KOPT-K1 (cell line): Measurements from ENCODE around the gene FAM107A.

Experiments
- H3K27ac ChIP-seq: fragments of 200-600 bp; sonication (generic); 2 replicates; pipeline ENCODE4 v1.5.1; 2016; ENCODE audit warnings: antibody characterized with exemption, mild to moderate bottlenecking, low read depth, low read length; ENCODE audit not compliant: poor library complexity, severe bottlenecking
- H3K36me3 ChIP-seq: fragments of 200-600 bp; sonication (generic); 2 replicates; pipeline ENCODE4 v1.5.1; 2017; ENCODE audit warnings: antibody characterized with exemption, mild to moderate bottlenecking, low read length, moderate library complexity; ENCODE audit not compliant: insufficient read depth
- H3K9me3 ChIP-seq: fragments of 200-600 bp; sonication (generic); 2 replicates; pipeline ENCODE4 v1.5.1; 2017; ENCODE audit warnings: antibody characterized with exemption, low read length, mild to moderate bottlenecking; ENCODE audit not compliant: insufficient read depth, poor library complexity, severe bottlenecking

The FAM107A gene

GRCh38 chr3:58578873-58579272, 1.7 kb upstream of the FAM107A start:
- no peaks in the 10 kb centered on the region for H3K9me3 ChIP-seq
- no peaks in the 10 kb centered on the region for H3K36me3 ChIP-seq
- no peak overlapping the region for H3K27ac ChIP-seq

DNA sequence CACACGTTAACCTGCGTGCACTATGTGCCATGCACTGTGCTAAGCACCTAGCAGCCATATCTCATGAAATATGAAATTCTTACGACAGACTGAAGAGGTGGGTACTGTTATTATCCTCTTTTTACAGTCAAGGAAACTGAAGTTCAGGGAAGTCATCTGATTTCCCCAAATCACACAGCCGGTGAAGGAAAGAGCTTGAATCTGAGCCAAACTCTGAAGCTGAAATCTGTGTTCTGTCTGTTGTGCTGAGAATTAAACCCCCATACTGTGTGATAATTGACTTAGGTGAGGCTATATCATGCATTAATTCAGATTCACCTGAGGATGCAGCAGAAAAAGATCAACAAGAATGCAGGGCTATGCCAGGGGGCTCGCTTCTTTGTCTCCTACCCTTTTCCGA, 475 bp downstream of the FAM107A start:
- Histone ChIP-seq H3K27ac (no peak overlapping the region), H3K9me3 (no peaks in the 10 kb centered on the region), H3K36me3 (no peaks in the 10 kb centered on the region)

GRCh38 chr3:58575971-58576652, 1.1 kb downstream of the FAM107A start:
- Histone ChIP-seq H3K27ac (no peak overlapping the region), H3K36me3 (no peaks in the 10 kb centered on the region), H3K9me3 (no peaks in the 10 kb centered on the region)

- Histone ChIP-seq H3K36me3 (no peaks in the 10 kb centered on the region), H3K27ac (no peak overlapping the region), H3K9me3 (no peaks in the 10 kb centered on the region)
Measured at GRCh38 chr3:58574682-58575081, 2.5 kb downstream of the FAM107A start.

DNA sequence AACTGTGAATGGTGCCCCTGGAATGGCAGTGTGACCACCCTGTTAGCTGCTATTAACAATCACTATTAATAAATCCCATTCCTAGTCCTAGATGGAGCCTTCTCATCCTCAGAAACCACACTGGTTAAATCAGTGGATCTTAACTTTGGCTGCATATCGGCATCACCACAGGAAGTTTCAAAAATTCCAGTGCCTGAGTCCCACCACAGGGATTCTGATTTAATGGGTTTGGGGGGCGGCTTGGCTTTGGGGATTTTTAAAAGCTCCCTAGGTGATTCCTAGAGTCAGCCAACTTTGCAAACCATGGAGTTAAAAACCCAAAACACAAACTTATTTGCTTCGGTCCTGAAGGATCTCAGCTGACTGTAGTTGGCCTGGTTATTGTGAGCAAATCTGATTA, 3.1 kb downstream of the FAM107A start:
- Histone ChIP-seq H3K27ac (no peak overlapping the region), H3K36me3 (no peaks in the 10 kb centered on the region), H3K9me3 (no peaks in the 10 kb centered on the region)

- H3K9me3 ChIP-seq, result no peaks in the 10 kb centered on the region
Measured at GRCh38 chr3:58573640-58574039, 3.6 kb downstream of the FAM107A start.

DNA sequence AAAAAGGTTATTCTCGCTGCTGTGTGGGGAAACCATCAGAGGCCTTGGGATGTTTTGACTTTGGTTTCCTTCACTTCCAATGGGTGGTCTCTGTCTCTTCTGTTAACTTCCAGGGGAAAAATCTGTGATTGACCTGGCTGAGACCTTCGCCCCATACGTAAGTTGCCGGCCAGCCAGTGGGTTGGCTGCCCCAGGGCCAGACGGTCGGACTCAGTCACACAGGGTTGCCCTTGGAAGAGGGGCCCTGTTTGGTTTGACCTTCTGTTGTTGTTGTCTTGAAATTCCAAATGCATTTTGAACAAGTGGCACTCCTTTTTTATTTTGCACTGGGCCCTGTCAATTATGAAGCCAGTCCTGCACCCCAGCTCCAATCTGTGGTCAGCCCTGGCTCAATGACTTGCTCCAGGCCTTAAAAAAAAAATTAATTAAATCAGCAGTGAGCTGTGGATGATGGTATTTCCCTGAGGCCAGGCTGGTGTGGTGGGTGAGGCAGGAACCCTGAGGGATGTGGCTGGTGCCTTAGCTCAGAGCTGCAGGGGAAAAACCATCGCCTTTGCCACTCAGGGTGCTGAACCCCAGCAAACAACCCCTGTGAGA, 4.5 kb downstream of the FAM107A start:
- no peaks in the 10 kb centered on the region for H3K9me3 ChIP-seq
- H3K36me3 ChIP-seq, result no peaks in the 10 kb centered on the region
- no peak overlapping the region for H3K27ac ChIP-seq

More at GRCh38 chr3:58573640-58574039, 3.6 kb downstream of the FAM107A start:
- no peaks in the 10 kb centered on the region for H3K36me3 ChIP-seq
- no peak overlapping the region for H3K27ac ChIP-seq

- no peaks in the 10 kb centered on the region for H3K36me3 ChIP-seq
- H3K9me3 ChIP-seq, result no peaks in the 10 kb centered on the region
- H3K27ac ChIP-seq, result no peak overlapping the region
Measured at GRCh38 chr3:58572013-58572633, 5.1 kb downstream of the FAM107A start.

DNA sequence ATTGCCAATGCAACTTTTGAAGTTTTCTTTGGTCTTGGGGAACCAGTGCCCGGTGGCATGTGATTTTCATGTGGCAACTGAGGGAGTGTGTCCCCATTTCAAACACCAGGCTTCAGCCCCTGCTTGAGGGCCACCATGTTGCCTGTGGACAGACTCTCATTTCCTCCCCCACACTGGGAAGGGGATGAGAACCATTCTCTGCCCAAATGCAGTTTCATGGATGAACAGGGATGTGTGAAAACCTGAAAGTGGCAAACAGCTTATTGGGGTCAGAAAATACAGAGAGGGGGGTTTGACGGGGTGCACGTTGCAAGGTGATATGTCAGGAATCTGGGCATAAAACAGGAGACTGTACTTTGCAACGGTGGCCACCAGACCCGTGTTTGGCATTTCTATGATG, 6.3 kb downstream of the FAM107A start:
- Histone ChIP-seq H3K9me3 (no peaks in the 10 kb centered on the region), H3K36me3 (no peaks in the 10 kb centered on the region), H3K27ac (no peak overlapping the region)

- no peak overlapping the region for H3K27ac ChIP-seq
- H3K9me3 ChIP-seq, result no peaks in the 10 kb centered on the region
Measured at GRCh38 chr3:58569287-58570001, 7.7 kb downstream of the FAM107A start.

GRCh38 chr3:58568572-58569286, 8.5 kb downstream of the FAM107A start:
- no peaks in the 10 kb centered on the region for H3K36me3 ChIP-seq
- H3K27ac ChIP-seq, result no peak overlapping the region
- H3K9me3 ChIP-seq, result no peaks in the 10 kb centered on the region

More at GRCh38 chr3:58569287-58570001, 7.7 kb downstream of the FAM107A start:
- H3K36me3 ChIP-seq, result no peaks in the 10 kb centered on the region

DNA sequence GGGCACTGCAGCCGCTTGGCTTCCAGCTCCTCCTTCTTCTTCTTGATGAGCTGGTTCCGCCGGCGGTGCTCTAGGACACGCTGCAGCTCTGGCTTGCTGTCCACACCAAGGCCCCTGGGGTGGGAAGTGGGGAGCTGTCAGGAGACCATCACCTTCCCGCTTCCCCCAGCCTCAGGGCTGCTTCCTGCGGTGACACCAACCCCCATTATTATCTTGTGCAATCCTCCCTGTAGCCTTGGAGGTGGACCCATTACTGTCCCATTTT, 10.0 kb downstream of the FAM107A start:
- H3K27ac ChIP-seq, result no peak overlapping the region
- no peaks in the 10 kb centered on the region for H3K36me3 ChIP-seq

GRCh38 chr3:58566398-58567250, 10.6 kb downstream of the FAM107A start:
- H3K9me3 ChIP-seq, result no peaks in the 10 kb centered on the region
- no peaks in the 10 kb centered on the region for H3K36me3 ChIP-seq
- no peak overlapping the region for H3K27ac ChIP-seq

More for the DNA sequence above, 10.0 kb downstream of the FAM107A start:
- H3K9me3 ChIP-seq, result no peaks in the 10 kb centered on the region

- Histone ChIP-seq H3K9me3 (no peaks in the 10 kb centered on the region), H3K27ac (no peak overlapping the region), H3K36me3 (no peaks in the 10 kb centered on the region)
Measured at GRCh38 chr3:58565621-58566397, 11.4 kb downstream of the FAM107A start.
